Ishikawa (cell line): ENCODE measurements around the gene OSGIN1.

Source experiments
- EGR1 ChIP-seq: IDR thresholded peaks from 2 replicates; pipeline ENCODE4 v1.6.1; 2012
- NFIC ChIP-seq: IDR thresholded peaks from 2 replicates; pipeline ENCODE4 v1.6.1; 2012
- RAD21 ChIP-seq: IDR thresholded peaks from 2 replicates; pipeline ENCODE4 v1.6.1; 2012; ENCODE audit warnings: low read depth
- TAF1 ChIP-seq: IDR thresholded peaks from 2 replicates; pipeline ENCODE4 v1.6.1; 2012; ENCODE audit warnings: low read depth, mild to moderate bottlenecking
- TCF12 ChIP-seq: IDR thresholded peaks from 2 replicates; pipeline ENCODE4 v1.6.1; 2012; ENCODE audit warnings: low read depth
- YY1 ChIP-seq: IDR thresholded peaks from 2 replicates; pipeline ENCODE4 v1.6.1; 2012; ENCODE audit warnings: low read depth
- ZBTB7A ChIP-seq: IDR thresholded peaks from 2 replicates; pipeline ENCODE4 v1.6.1; 2012; ENCODE audit warnings: low read depth
- TF ChIP-seq, protein P1 (sequence below): IDR thresholded peaks from 2 replicates; pipeline ENCODE4 v1.6.1; 2012; ENCODE audit warnings: low read depth, mild to moderate bottlenecking
- TF ChIP-seq, protein P2 (sequence below): IDR thresholded peaks from 2 replicates; pipeline ENCODE4 v1.6.1; 2012

DNA sequence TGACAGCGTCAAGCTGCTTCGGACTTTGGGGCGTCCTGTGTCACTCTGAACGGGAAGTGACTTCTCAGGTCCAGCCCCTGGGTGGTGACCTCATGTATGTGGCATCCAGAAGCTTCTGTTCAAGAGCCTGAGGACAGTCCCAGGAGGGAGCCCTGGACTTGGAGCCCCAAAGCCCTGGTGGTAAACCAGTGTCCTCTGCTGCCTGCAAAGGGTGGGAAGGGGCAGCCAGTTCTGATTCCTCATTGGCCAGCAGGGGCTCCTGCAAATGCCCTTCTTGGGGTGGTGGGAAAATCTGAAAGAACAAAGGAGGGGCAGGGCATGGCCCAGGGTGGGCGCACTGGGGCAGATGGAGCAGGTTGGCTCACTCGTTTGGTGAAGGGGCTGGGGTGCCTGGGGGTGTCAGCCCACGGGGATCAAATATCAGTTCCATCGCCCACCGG lies 1.6 kb downstream of the OSGIN1 start:
- no peak for TF ChIP-seq TCF12
- TF ChIP-seq, protein P1, sequence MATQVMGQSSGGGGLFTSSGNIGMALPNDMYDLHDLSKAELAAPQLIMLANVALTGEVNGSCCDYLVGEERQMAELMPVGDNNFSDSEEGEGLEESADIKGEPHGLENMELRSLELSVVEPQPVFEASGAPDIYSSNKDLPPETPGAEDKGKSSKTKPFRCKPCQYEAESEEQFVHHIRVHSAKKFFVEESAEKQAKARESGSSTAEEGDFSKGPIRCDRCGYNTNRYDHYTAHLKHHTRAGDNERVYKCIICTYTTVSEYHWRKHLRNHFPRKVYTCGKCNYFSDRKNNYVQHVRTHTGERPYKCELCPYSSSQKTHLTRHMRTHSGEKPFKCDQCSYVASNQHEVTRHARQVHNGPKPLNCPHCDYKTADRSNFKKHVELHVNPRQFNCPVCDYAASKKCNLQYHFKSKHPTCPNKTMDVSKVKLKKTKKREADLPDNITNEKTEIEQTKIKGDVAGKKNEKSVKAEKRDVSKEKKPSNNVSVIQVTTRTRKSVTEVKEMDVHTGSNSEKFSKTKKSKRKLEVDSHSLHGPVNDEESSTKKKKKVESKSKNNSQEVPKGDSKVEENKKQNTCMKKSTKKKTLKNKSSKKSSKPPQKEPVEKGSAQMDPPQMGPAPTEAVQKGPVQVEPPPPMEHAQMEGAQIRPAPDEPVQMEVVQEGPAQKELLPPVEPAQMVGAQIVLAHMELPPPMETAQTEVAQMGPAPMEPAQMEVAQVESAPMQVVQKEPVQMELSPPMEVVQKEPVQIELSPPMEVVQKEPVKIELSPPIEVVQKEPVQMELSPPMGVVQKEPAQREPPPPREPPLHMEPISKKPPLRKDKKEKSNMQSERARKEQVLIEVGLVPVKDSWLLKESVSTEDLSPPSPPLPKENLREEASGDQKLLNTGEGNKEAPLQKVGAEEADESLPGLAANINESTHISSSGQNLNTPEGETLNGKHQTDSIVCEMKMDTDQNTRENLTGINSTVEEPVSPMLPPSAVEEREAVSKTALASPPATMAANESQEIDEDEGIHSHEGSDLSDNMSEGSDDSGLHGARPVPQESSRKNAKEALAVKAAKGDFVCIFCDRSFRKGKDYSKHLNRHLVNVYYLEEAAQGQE, result no peak
- TF ChIP-seq TAF1, result no peak
- no peak for TF ChIP-seq EGR1
- TF ChIP-seq ZBTB7A, result no peak
- TF ChIP-seq, protein P2, sequence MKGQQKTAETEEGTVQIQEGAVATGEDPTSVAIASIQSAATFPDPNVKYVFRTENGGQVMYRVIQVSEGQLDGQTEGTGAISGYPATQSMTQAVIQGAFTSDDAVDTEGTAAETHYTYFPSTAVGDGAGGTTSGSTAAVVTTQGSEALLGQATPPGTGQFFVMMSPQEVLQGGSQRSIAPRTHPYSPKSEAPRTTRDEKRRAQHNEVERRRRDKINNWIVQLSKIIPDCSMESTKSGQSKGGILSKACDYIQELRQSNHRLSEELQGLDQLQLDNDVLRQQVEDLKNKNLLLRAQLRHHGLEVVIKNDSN, result no peak
- no peak for TF ChIP-seq RAD21
- TF ChIP-seq YY1, result no peak
- TF ChIP-seq NFIC, result no peak
